GM20000 (cell line): ENCODE data around the gene PPP6R3.

Experiments used
- DNase-seq: peaks from one replicate; pipeline ENCODE4 v3.0.0; 2012; ENCODE audit warnings: low spot score
- TF ChIP-seq, protein P1 (sequence below): IDR thresholded peaks from 2 replicates; pipeline ENCODE4 v1.5.1; 2012; ENCODE audit warnings: mild to moderate bottlenecking, control low read depth; ENCODE audit errors: extremely low read depth, missing control alignments

The PPP6R3 gene

GRCh38 chr11:68416070-68416578 lies 44.4 kb upstream of the PPP6R3 start:
- DNase-seq: no peak
- TF ChIP-seq, protein P1, sequence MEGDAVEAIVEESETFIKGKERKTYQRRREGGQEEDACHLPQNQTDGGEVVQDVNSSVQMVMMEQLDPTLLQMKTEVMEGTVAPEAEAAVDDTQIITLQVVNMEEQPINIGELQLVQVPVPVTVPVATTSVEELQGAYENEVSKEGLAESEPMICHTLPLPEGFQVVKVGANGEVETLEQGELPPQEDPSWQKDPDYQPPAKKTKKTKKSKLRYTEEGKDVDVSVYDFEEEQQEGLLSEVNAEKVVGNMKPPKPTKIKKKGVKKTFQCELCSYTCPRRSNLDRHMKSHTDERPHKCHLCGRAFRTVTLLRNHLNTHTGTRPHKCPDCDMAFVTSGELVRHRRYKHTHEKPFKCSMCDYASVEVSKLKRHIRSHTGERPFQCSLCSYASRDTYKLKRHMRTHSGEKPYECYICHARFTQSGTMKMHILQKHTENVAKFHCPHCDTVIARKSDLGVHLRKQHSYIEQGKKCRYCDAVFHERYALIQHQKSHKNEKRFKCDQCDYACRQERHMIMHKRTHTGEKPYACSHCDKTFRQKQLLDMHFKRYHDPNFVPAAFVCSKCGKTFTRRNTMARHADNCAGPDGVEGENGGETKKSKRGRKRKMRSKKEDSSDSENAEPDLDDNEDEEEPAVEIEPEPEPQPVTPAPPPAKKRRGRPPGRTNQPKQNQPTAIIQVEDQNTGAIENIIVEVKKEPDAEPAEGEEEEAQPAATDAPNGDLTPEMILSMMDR: no peak

GRCh38 chr11:68418648-68419047 lies 41.9 kb upstream of the PPP6R3 start:
- DNase-seq: no peak
- TF ChIP-seq, protein P1: no peak

GRCh38 chr11:68420171-68420570 lies 40.4 kb upstream of the PPP6R3 start:
- TF ChIP-seq, protein P1: no peak
- DNase-seq: no peak

GRCh38 chr11:68423481-68423880 lies 37.1 kb upstream of the PPP6R3 start:
- TF ChIP-seq, protein P1: no peak
- no peak for DNase-seq

DNA sequence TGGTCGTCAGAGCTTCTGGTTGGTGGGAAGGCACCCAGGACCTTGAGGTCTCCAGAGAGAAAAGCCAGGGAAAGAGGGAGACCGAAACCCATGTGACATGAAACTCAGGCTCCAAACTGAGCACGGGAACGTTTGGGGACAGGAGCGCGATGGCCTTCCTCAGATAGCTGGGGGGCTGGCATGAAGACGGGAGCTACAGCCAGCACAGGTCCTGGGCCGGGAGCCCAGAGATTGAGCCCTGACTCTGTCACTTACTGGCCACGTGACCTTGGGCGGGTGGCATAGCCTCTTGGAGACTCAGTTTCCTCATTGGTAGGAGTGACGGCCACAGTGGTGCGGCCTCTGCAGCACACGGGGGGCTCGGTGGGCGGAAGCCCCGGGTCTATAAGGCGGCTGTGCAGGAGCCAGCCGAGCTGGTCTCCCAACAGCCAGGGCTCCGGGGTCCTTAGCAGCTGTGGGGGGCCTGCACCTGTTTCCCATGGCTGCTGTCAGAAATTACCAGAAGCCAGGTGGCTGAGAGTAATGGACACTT lies 36.4 kb upstream of the PPP6R3 start:
- DNase-seq: no peak
- TF ChIP-seq, protein P1: no peak

DNA sequence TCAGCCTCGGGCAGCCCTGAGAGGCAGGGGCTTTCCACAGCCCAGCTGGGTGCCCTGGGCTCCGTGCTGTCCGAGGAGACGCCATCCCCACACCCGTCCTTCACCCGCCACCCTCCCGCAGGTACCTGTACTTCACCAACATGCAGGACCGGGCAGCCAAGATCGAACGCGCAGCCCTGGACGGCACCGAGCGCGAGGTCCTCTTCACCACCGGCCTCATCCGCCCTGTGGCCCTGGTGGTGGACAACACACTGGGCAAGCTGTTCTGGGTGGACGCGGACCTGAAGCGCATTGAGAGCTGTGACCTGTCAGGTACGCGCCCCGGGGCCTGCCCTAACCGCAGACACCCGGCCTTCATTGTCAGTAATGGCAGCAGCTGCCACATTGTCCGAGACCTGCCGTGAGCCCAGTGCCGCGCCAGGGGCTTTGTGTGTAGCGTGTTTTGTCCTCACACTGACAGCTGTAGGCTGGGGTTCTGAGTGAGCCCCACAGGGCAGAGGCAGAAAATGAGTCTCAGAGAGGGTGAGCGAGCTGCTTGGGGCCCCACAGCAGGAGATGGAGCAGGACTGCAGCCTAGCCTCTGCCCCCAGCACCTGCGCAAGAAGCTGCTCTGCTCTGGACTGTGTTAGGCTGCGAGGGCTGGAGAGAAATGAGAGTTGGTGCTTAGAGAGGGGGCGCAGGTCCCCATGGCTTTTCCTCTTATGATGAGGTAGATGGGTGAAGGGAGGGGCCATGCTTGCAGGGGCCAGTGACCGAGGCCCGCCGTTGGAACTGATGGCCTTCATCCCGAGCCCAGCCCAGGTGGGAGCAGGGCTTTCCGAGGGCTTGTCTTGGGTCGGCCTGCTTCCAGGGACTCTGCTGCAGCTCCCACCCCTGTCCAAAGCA lies 35.3 kb upstream of the PPP6R3 start:
- TF ChIP-seq, protein P1: no peak
- DNase-seq: no peak

DNA sequence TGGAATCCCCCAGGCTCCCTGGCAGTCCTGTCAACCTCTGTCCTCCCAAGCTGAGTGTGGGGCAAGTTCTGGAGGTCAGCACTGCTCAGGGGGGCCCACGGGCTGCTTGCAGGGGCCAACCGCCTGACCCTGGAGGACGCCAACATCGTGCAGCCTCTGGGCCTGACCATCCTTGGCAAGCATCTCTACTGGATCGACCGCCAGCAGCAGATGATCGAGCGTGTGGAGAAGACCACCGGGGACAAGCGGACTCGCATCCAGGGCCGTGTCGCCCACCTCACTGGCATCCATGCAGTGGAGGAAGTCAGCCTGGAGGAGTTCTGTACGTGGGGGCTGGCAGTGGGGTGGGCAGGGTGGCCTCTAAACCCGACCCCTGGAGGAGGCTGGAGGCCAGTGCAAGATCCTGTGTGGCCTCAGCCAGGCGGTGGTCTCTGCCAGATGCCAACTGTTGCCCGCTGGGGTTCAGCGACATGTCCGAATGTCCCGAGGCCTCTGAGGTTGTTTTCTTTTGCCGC lies 34.6 kb upstream of the PPP6R3 start:
- DNase-seq: no peak
- TF ChIP-seq, protein P1: no peak
